Psoas muscle (tissue), 8 donors: ENCODE measurements around the gene ARHGAP27. TPM values are rescaled to one million over a fixed set of nuclear protein-coding genes. Genes with fewer than 3 reads are reported as not detected.
"Not testable (repeated sequence)": the region's sequence is repeated elsewhere in the genome, so short reads cannot be mapped to it uniquely, and the experiment has no call there.

Experiments
- ATAC-seq, 4 donors: fragments of 200-7000 bp; cut with Tn5 transposase; one replicate each; pipeline ENCODE4 v1.9.1; 2020; ENCODE audit warnings: moderate library complexity in 3 of 4, mild to moderate bottlenecking in 2 of 4
- DNase-seq, 2 donors: peaks; one replicate each; pipeline ENCODE4 v3.0.0-alpha.2; 2020
- H3K27ac ChIP-seq: fragments of 200-600 bp; one replicate; pipeline ENCODE4 v1.8.0; 2022
- H3K27me3 ChIP-seq, 3 donors: fragments of 200-600 bp in 1 of 3; one replicate each; pipeline versions ENCODE4 v1.6.1 to v1.8.0; 2013 to 2022; ENCODE audit warnings: low read length in 2 of 3, mild to moderate bottlenecking in 2 of 3, moderate library complexity in 1 of 3; ENCODE audit not compliant: insufficient read depth in 3 of 3
- H3K36me3 ChIP-seq, 2 donors: fragments of 200-600 bp in 1 of 2; one replicate each; pipeline versions ENCODE4 v1.6.1 to v1.8.0; 2013 to 2022; ENCODE audit warnings: low read depth in 1 of 2, mild to moderate bottlenecking in 1 of 2, moderate library complexity in 1 of 2; ENCODE audit not compliant: insufficient read depth in 1 of 2
- H3K4me1 ChIP-seq: fragments of 200-600 bp; one replicate; pipeline ENCODE4 v1.8.0; 2022
- H3K4me3 ChIP-seq: fragments of 200-600 bp; one replicate; pipeline ENCODE4 v1.8.0; 2022; ENCODE audit warnings: mild to moderate bottlenecking
- H3K9me3 ChIP-seq: fragments of 200-600 bp; one replicate; pipeline ENCODE4 v1.8.0; 2022
- WGBS, 3 donors: extraction: QIAGEN DNeasy Blood & Tissue Kit; methylation state at CpG; one replicate each; pipeline versions ENCODE4 v1.1.6 to v1.1.7; 2013; 5-methylcytosine and 5-hydroxymethylcytosine counted together
- intact Hi-C, 2 donors: fragments of 100-400 bp; cut with DNase I; formaldehyde crosslinking; loops; one replicate each; pipeline versions ENCODE4 v1.11.0 to v1.14.2; 2022
- long read RNA-seq, 2 donors: library from polyadenylated mRNA; unstranded; transcript quantifications; one replicate each; pipeline ENCODE4 v2.0.0, GENCODE V29; 2021
- polyA plus RNA-seq, 3 donors: library from polyadenylated mRNA; stranded (reverse); fragments of 200-250 nt; gene quantifications; one replicate each; pipeline ENCODE4 v1.2.3, GENCODE V29; 2013
- total RNA-seq, 4 donors: library from RNA; stranded (reverse); fragmentation: NEBNext Ultra II Directional in 2 of 4; extraction: Animal tissue kit (Norgen Biotek cat#: 25700) in 2 of 4; gene quantifications; one replicate each; pipeline versions ENCODE4 v1.2.1 to v1.2.4, GENCODE V29; 2021 to 2023
- TF ChIP-seq, protein P1 (sequence below): fragments of 200-600 bp; IDR thresholded peaks from one replicate; pipeline ENCODE4 v1.8.0; 2022; ENCODE audit warnings: antibody characterized with exemption
- donor health status: healthy with polysubstance abuse.
- donor health status: DM: no; HTN: no; CAD: no; lungs with moderate emphysema.
- donor health status: Bipolar disorder and iron deficiency.
- donor health status: healthy.
- donor health status: DM: yes; HTN: yes; CAD: no.
- donor health status: DM: no; HTN: no; CAD: no.
- donor health status: DM: no; HTN: no; CAD: no.
- donor health status: DM: yes; HTN: yes; CAD: no.

The ARHGAP27 gene
- total RNA-seq (1 to 10 TPM; 4.8 to 8.1 (median 6.7) TPM), polyA plus RNA-seq (1 to 10 TPM; 3.4 to 8.9 (median 3.5) TPM)
- long read RNA-seq, donor 1, partial matches to known transcripts, result 2 of 11 reads
- long read RNA-seq, donor 1, other reads (novel, unspliced or antisense), result 4 of 11 reads
- long read RNA-seq, donor 2, partial matches to known transcripts, result 0 of 8 reads
- long read RNA-seq, donor 2, other reads (novel, unspliced or antisense), result 5 of 8 reads

GRCh38 chr17:45432405-45433158 lies at the start of gene ARHGAP27:
ARHGAP27 (minus strand) TSS chr17:45432870; CDS start chr17:45430279, 2,591 bp downstream.
- peaks cover 22% of the 10 kb centered on the region for H3K4me1 ChIP-seq
- TF ChIP-seq, protein P1, sequence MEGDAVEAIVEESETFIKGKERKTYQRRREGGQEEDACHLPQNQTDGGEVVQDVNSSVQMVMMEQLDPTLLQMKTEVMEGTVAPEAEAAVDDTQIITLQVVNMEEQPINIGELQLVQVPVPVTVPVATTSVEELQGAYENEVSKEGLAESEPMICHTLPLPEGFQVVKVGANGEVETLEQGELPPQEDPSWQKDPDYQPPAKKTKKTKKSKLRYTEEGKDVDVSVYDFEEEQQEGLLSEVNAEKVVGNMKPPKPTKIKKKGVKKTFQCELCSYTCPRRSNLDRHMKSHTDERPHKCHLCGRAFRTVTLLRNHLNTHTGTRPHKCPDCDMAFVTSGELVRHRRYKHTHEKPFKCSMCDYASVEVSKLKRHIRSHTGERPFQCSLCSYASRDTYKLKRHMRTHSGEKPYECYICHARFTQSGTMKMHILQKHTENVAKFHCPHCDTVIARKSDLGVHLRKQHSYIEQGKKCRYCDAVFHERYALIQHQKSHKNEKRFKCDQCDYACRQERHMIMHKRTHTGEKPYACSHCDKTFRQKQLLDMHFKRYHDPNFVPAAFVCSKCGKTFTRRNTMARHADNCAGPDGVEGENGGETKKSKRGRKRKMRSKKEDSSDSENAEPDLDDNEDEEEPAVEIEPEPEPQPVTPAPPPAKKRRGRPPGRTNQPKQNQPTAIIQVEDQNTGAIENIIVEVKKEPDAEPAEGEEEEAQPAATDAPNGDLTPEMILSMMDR, result no peak

GRCh38 chr17:45482317-45482716 lies 49.6 kb upstream of the ARHGAP27 start:
- H3K4me1 ChIP-seq, H3K27ac ChIP-seq, H3K27me3 ChIP-seq, ATAC-seq, H3K9me3 ChIP-seq, intact Hi-C loops, DNase-seq, H3K4me3 ChIP-seq: not testable (repeated sequence)
- H3K36me3 ChIP-seq, result peaks cover 0 to 16% of the 10 kb centered on the region in 2 donors
- WGBS, 3 donors, result 67% methylated on average over 1 of the region's 4 CpGs; no CpG with 5 or more reads in 2 of the 3 donors

More at GRCh38 chr17:45432405-45433158, at the start of gene ARHGAP27:
- WGBS, 3 donors, result 4 to 12% (median 6%) methylated on average over 37 to 66 of the region's 66 CpGs
- Histone ChIP-seq H3K9me3 (no peaks in the 10 kb centered on the region), H3K36me3 (peaks cover 0 to 33% of the 10 kb centered on the region in 2 donors), H3K27me3 (peaks cover 0 to 56% (median 25%) of the 10 kb centered on the region in 3 donors), H3K4me3 (peak within 1 kb of the TSS; percentile 65), H3K27ac (peak within 1 kb of the TSS; percentile 10)
- ATAC-seq (peak; percentile 14 to 28 (median 26)), DNase-seq (peak; percentile 62 to 80)
- intact Hi-C loops, result loop anchor here in 1 of 2 donors (10.0 kb wide), 1 partner anchor 152 kb away; no protein-coding TSS in a partner anchor

- ATAC-seq, H3K9me3 ChIP-seq, H3K4me1 ChIP-seq, H3K27me3 ChIP-seq, H3K4me3 ChIP-seq, intact Hi-C loops, DNase-seq, H3K27ac ChIP-seq: not testable (repeated sequence)
- H3K36me3 ChIP-seq, result peaks cover 0 to 61% of the 10 kb centered on the region in 2 donors
- WGBS, 3 donors, result 97 to 99% (median 97%) methylated on average over 14 of the region's 14 CpGs
These were observed 42.8 kb upstream of the ARHGAP27 start for GRCh38 chr17:45475436-45475835.

DNA sequence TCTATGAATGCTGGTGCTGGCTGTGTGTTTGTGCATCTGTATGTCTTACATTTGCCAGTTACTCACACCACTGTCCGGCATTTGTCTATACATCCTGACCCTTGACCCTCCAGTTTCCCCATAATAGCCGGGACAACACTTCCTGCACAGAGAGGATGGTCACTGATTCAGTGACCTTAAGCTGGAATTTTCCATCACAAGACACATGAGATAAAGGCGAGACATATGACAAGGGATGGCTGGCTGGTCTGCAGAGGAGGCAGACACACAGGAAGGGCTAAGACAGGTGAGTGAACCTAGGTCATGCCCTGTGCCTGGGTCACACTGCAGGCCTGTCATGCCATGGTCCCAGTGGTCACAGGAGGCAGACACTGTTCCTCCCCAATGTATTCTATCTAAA lies 39.6 kb upstream of the ARHGAP27 start:
- peaks cover 0 to 56% of the 10 kb centered on the region in 2 donors for H3K36me3 ChIP-seq
- WGBS, 3 donors, result 66 to 72% (median 68%) methylated on average over 3 of the region's 3 CpGs
- H3K4me3 ChIP-seq, result not testable (repeated sequence)

DNA sequence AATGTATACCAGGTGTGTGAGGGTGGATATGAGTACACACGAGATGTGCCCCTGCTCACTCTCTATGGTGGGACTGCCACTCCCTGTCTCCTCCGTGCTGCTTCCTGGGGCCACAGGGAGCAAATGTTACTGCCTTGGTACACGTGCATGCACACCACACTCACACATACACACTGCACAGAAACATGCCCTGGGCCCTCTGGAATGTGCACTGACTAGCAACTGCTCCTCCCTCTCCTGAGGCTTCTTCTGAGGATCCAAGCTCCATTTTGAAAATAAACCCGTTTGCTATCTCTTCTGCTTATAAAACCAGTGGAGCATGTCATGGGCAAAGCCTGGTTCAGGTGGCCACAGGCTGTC lies 36.5 kb upstream of the ARHGAP27 start:
- DNase-seq, H3K27ac ChIP-seq, ATAC-seq, H3K4me3 ChIP-seq, H3K4me1 ChIP-seq, intact Hi-C loops, H3K9me3 ChIP-seq, H3K27me3 ChIP-seq: not testable (repeated sequence)
- peaks cover 0 to 41% of the 10 kb centered on the region in 2 donors for H3K36me3 ChIP-seq
- WGBS, 3 donors, result 56 to 79% (median 69%) methylated on average over 4 of the region's 4 CpGs

More for the DNA sequence above, 39.6 kb upstream of the ARHGAP27 start:
- H3K9me3 ChIP-seq, intact Hi-C loops, H3K27ac ChIP-seq, H3K4me1 ChIP-seq, H3K27me3 ChIP-seq, DNase-seq, ATAC-seq: not testable (repeated sequence)

GRCh38 chr17:45468293-45469203 lies 35.9 kb upstream of the ARHGAP27 start:
- H3K27ac ChIP-seq, H3K4me1 ChIP-seq, H3K27me3 ChIP-seq, H3K9me3 ChIP-seq, intact Hi-C loops, DNase-seq, H3K4me3 ChIP-seq: not testable (repeated sequence)
- peak in 1 of 4 donors; percentile 25 for ATAC-seq
- H3K36me3 ChIP-seq, result peaks cover 0 to 35% of the 10 kb centered on the region in 2 donors
- 84 to 93% (median 91%) methylated on average over 13 of the region's 14 CpGs for WGBS, 3 donors

- intact Hi-C loops, H3K4me3 ChIP-seq, H3K27me3 ChIP-seq, H3K27ac ChIP-seq, H3K9me3 ChIP-seq, DNase-seq, H3K4me1 ChIP-seq: not testable (repeated sequence)
- peak; percentile 47 to 65 (median 56) for ATAC-seq
- 67 to 71% (median 71%) methylated on average over 5 to 8 of the region's 8 CpGs for WGBS, 3 donors
- H3K36me3 ChIP-seq, result peaks cover 0 to 22% of the 10 kb centered on the region in 2 donors
These were observed 29.1 kb upstream of the ARHGAP27 start for GRCh38 chr17:45461524-45462327.

DNA sequence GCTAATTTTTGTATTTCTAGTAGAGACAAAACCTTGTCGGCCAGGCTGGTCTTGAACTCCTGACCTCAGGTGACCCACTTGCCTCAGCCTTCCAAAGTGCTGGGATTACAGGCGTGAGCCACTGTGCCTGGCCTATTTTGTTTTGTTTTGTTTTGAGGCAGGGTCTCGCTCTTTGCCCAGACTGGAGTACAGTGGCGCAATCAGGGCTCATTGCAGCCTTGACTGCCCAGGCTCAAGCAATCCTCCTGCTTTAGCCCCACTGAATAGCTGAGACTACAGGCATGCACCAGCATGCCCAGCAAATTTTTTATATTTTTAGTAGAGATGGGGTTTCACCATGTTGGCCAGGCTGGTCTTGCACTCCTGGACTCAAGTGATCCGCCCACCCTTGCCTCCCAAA lies 27.8 kb upstream of the ARHGAP27 start:
- H3K27me3 ChIP-seq, DNase-seq, intact Hi-C loops, ATAC-seq, H3K9me3 ChIP-seq, H3K4me3 ChIP-seq, H3K27ac ChIP-seq, H3K4me1 ChIP-seq: not testable (repeated sequence)
- WGBS, 3 donors, result 93 to 97% (median 94%) methylated on average over 4 to 5 of the region's 5 CpGs
- peaks cover 0 to 24% of the 10 kb centered on the region in 2 donors for H3K36me3 ChIP-seq

DNA sequence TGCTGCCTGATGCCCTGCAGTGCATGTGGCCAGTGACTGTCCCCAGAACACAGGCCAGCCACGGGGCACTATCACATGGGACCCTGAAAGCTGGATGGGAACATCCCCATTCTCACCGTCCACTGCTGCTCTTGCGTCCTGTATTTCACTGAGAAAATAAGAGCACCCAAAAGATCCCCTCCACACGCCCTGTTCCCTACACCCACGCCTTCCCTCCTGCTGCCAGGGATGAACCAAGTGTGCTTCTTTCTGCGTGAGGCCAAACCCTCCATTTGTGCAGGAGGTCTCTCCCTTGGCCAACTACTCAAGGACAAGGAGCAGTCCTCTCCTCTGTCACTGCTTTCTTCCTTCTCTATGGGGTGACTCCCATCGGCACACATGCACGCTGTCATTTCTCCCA lies 21.7 kb upstream of the ARHGAP27 start:
- ATAC-seq, H3K4me1 ChIP-seq, H3K27ac ChIP-seq, H3K27me3 ChIP-seq, H3K4me3 ChIP-seq, H3K9me3 ChIP-seq, intact Hi-C loops: not testable (repeated sequence)
- 93 to 94% (median 93%) methylated on average over 7 of the region's 8 CpGs for WGBS, 3 donors
- DNase-seq, result peak in 1 of 2 donors; percentile 19
- peaks cover 0 to 33% of the 10 kb centered on the region in 2 donors for H3K36me3 ChIP-seq
